ENCODE measurements around the gene PRKCA.

The PRKCA gene

DNA sequence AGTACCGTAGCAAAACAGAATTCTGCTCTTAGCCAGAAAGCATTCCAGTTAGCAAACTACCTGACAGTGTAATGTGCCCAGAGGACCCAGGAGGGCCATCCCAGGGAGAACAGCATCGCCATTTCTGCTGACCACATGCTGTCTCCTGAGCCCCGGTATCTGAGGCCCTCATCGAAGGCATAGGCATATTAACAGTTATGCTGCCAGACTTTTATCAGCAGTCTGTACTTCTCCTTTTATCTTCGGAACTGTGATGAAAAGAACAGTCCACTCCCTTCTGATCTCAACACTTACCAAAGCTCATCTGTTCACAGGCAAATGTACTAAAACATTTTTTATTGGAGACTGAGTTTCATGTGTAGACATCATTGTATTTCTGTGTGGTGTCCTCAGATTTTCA lies 236.4 kb downstream of the PRKCA start:
- peaks cover 43% of the 10 kb centered on the region for H3K4me1 ChIP-seq (ENCODE audit: control insufficient read depth, insufficient read depth, low read length)
- H3K4me3 ChIP-seq (ENCODE audit: low read length), result no peak overlapping the region
- no peak overlapping the region for H3K9ac ChIP-seq (ENCODE audit: low read depth, low read length)
- no peaks in the 10 kb centered on the region for H3K36me3 ChIP-seq (ENCODE audit: insufficient read depth, low read length)
- H3K4me2 ChIP-seq (ENCODE audit: low read length), result no peak overlapping the region
- H3K27me3 ChIP-seq (ENCODE audit: control insufficient read depth, insufficient read depth, low read length), result no peaks in the 10 kb centered on the region
- no peaks in the 10 kb centered on the region for H3K9me3 ChIP-seq (replicated peaks; ENCODE audit: low read length)

DNA sequence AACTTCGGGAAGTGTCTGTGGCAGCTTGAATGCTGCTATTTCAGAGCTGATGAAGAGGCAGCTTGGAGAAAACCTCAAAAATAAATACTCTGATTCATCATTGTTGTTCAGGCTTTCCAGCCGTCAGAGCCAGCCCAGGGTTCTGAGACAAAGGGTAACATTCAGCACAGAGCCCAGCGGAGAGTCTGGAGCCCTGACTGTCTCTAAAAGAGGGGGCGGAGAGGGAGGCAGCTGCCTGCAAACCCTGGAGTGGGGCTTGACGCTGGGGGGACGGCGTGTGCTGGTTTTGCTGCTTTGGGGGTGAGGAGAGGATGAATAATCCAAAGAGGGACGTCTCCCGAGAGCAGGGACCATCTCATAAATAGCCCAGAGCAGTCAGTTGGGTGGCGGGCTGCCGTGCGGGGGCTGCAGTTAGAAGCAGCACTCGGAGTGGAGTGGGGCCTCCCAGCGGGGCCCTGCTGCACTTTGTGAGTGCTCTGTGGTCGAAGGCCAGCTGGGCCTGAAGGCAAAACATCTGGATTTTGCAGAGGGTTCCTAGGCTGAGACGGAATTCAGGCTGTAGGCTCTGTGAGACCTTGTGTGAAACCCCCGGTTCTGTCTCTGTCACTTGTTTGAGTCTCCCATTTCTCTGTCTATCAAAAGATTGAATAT lies 237.8 kb downstream of the PRKCA start:
- H3K4me1 ChIP-seq (ENCODE audit: control insufficient read depth, insufficient read depth, low read length), result peaks cover 51% of the 10 kb centered on the region

GRCh38 chr17:66541461-66542128 lies 239.2 kb downstream of the PRKCA start:
- H3K36me3 ChIP-seq (ENCODE audit: insufficient read depth, low read length), result no peaks in the 10 kb centered on the region

More for the DNA sequence above, 237.8 kb downstream of the PRKCA start:
- Histone ChIP-seq H3K9ac (ENCODE audit: low read depth, low read length) (peak overlapping the region; percentile 54), H3K9me3 (replicated peaks; ENCODE audit: low read length) (no peaks in the 10 kb centered on the region), H3K4me3 (ENCODE audit: low read length) (no peak overlapping the region), H3K27me3 (ENCODE audit: control insufficient read depth, insufficient read depth, low read length) (no peaks in the 10 kb centered on the region), H3K36me3 (ENCODE audit: insufficient read depth, low read length) (no peaks in the 10 kb centered on the region), H3K4me2 (ENCODE audit: low read length) (peak overlapping the region; percentile 69)

DNA sequence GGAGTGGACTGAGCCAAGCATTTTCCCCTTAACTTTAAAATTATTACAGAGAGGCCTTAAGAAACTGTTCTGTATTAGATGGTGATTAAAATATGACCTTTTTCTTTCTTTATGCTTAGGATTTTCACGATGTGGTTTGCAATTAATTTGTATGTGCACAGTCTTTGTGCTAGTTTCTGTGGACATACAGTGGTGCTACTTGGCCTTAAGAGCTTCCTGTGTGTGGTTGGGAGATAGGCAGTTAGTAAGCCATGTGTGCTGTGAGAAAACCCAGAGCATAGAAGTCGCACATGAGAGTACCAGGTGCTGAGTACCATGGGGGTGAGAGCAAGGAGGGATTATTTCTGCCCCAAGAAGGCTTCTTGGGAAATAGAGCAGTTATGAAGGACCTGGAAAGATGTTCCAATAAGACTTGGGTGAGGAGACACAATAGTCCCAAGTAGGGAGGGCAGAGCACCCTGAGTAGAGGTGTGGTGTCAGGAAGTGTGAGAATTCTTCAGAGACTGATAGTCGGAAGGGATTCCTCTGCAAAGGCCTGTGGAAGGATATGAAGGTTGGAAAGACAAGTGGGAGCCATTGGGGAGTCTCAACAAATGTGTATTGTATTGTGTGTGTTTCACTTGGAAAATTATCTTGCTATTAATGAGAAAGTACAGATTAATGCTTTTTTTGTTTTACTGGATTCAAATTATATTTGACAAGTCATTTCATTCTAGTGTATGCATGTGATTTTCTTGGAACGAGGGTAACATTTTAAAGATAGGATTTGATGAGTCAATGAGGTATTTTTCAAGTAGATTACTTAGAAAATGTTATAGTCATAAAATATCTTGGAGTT lies 239.9 kb downstream of the PRKCA start:
- peak overlapping the region; percentile 59 for H3K4me2 ChIP-seq (ENCODE audit: low read length)
- H3K27me3 ChIP-seq (ENCODE audit: control insufficient read depth, insufficient read depth, low read length), result no peaks in the 10 kb centered on the region
- H3K9me3 ChIP-seq (replicated peaks; ENCODE audit: low read length), result no peaks in the 10 kb centered on the region
- H3K4me3 ChIP-seq (ENCODE audit: low read length), result peak overlapping the region; percentile 16
- peaks cover 55% of the 10 kb centered on the region for H3K4me1 ChIP-seq (ENCODE audit: control insufficient read depth, insufficient read depth, low read length)
- peak overlapping the region; percentile 43 for H3K9ac ChIP-seq (ENCODE audit: low read depth, low read length)
- H3K36me3 ChIP-seq (ENCODE audit: insufficient read depth, low read length), result no peaks in the 10 kb centered on the region

More at GRCh38 chr17:66541461-66542128, 239.2 kb downstream of the PRKCA start:
- H3K4me2 ChIP-seq (ENCODE audit: low read length), result no peak overlapping the region
- H3K4me3 ChIP-seq (ENCODE audit: low read length), result no peak overlapping the region
- no peaks in the 10 kb centered on the region for H3K27me3 ChIP-seq (ENCODE audit: control insufficient read depth, insufficient read depth, low read length)
- H3K9ac ChIP-seq (ENCODE audit: low read depth, low read length), result no peak overlapping the region
- no peaks in the 10 kb centered on the region for H3K9me3 ChIP-seq (replicated peaks; ENCODE audit: low read length)
- H3K4me1 ChIP-seq (ENCODE audit: control insufficient read depth, insufficient read depth, low read length), result peaks cover 55% of the 10 kb centered on the region

DNA sequence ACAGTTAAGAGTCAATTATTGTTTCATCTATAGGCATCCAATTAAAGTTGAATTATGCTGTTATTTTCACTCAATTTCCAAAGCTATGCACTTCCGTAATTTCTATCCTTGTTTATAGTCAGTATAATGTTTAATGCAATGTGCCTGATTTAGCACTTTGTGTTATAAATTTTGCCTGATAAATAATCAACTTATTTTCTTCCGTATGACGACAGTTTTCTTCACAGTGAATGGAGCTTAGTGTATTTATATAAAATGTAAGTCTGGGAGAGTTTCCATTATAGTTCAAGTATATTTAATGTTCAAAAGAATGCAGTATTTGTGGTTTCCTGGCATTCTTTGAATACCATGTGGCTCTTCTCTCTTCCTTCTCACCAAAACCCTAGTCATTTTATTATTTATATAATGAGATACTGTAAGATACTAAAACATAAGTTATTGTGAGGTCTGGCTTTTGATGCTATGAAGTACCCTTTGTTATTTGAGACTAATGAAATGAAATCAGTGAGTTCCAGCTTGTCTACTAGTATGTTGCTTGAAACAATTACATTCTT lies 240.6 kb downstream of the PRKCA start:
- Histone ChIP-seq H3K4me1 (ENCODE audit: control insufficient read depth, insufficient read depth, low read length) (peaks cover 60% of the 10 kb centered on the region), H3K4me2 (ENCODE audit: low read length) (peak overlapping the region; percentile 59), H3K9ac (ENCODE audit: low read depth, low read length) (peak overlapping the region; percentile 43)

DNA sequence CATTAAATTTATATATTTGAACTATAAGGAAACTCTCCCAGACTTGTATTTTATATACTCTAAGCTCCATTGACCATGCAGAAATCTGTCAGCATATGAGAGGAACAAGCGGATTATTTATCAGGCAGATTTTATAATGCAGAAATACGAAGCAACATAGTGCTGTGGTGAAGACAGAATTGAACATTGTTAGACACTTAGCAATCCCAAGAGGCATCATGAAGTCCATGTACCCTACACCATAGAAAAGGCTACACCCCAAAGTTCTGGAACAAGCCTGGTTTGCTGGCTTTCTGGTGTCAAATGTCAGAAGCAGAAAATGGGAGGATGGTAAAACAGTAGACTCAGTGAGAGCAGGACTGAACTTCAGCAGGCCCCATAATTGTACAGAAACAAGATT lies 241.1 kb downstream of the PRKCA start:
- H3K4me1 ChIP-seq (ENCODE audit: control insufficient read depth, insufficient read depth, low read length), result peaks cover 65% of the 10 kb centered on the region
- no peaks in the 10 kb centered on the region for H3K36me3 ChIP-seq (ENCODE audit: insufficient read depth, low read length)
- H3K4me3 ChIP-seq (ENCODE audit: low read length), result peak overlapping the region; percentile 45
- no peaks in the 10 kb centered on the region for H3K9me3 ChIP-seq (replicated peaks; ENCODE audit: low read length)
- H3K4me2 ChIP-seq (ENCODE audit: low read length), result peak overlapping the region; percentile 55
- no peaks in the 10 kb centered on the region for H3K27me3 ChIP-seq (ENCODE audit: control insufficient read depth, insufficient read depth, low read length)
- peak overlapping the region; percentile 43 for H3K9ac ChIP-seq (ENCODE audit: low read depth, low read length)

More for the DNA sequence above, 240.6 kb downstream of the PRKCA start:
- H3K27me3 ChIP-seq (ENCODE audit: control insufficient read depth, insufficient read depth, low read length), result no peaks in the 10 kb centered on the region
- H3K4me3 ChIP-seq (ENCODE audit: low read length), result peak overlapping the region; percentile 45
- no peaks in the 10 kb centered on the region for H3K9me3 ChIP-seq (replicated peaks; ENCODE audit: low read length)
- H3K36me3 ChIP-seq (ENCODE audit: insufficient read depth, low read length), result no peaks in the 10 kb centered on the region

DNA sequence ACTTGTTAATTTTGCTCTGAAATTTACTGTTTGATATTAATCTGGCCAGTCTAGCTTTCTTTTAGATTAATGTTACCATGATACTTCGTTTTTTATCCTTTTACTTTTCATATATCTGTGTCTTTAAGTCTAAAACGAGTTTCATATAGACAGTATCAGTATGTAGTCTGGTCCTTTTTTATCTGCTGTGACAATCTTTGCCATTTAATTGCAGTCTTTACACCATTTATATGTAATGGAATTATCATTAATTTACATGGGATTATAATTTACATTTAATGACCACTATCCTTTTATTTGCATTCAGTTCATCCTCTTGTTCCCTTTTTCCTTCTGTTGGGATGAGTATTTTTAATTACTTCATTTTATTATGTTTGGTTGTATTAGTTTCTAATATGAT lies 243.5 kb downstream of the PRKCA start:
- Histone ChIP-seq H3K27me3 (ENCODE audit: control insufficient read depth, insufficient read depth, low read length) (no peaks in the 10 kb centered on the region), H3K9me3 (replicated peaks; ENCODE audit: low read length) (no peaks in the 10 kb centered on the region), H3K4me3 (ENCODE audit: low read length) (no peak overlapping the region), H3K36me3 (ENCODE audit: insufficient read depth, low read length) (no peaks in the 10 kb centered on the region), H3K4me1 (ENCODE audit: control insufficient read depth, insufficient read depth, low read length) (peaks cover 74% of the 10 kb centered on the region), H3K4me2 (ENCODE audit: low read length) (no peak overlapping the region), H3K9ac (ENCODE audit: low read depth, low read length) (no peak overlapping the region)

DNA sequence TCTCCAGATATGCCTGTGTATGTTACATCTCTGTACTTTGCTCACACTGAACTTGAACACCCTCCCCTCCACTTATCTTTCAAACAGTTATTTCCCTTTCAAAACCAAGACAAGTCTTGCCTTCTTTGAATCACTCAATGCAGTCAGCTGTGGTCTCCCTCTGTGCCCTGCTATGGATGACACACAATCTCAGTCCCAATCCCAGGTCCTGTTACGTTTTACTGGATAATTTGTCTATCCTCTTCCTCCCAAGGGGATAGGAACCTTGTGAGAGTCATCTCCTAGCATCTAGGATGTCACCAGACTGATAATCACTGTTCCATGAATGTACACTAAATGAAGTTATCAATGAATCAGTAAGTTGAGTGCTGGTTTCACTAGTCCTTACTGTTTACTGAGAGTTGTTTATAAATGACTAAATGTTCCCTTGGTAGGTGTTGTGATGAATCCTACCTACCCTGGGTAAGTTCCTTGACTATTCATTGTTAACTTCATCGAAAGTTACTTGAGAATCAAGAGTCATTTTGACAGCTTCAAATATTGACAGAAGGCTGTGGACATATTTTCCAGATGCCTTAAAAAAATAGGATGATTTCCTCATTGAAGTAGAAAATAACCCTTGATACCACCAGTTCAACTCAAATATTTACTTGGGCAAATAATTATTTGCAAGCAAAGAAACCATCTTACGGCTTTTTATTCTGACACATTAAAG lies 244.9 kb downstream of the PRKCA start:
- H3K9ac ChIP-seq (ENCODE audit: low read depth, low read length), result no peak overlapping the region
- no peak overlapping the region for H3K4me3 ChIP-seq (ENCODE audit: low read length)
- H3K4me1 ChIP-seq (ENCODE audit: control insufficient read depth, insufficient read depth, low read length), result peaks cover 67% of the 10 kb centered on the region
- H3K36me3 ChIP-seq (ENCODE audit: insufficient read depth, low read length), result no peaks in the 10 kb centered on the region
- H3K9me3 ChIP-seq (replicated peaks; ENCODE audit: low read length), result no peaks in the 10 kb centered on the region
- H3K27me3 ChIP-seq (ENCODE audit: control insufficient read depth, insufficient read depth, low read length), result no peaks in the 10 kb centered on the region
- no peak overlapping the region for H3K4me2 ChIP-seq (ENCODE audit: low read length)

- Histone ChIP-seq H3K9ac (ENCODE audit: low read depth, low read length) (no peak overlapping the region), H3K4me1 (ENCODE audit: control insufficient read depth, insufficient read depth, low read length) (peaks cover 58% of the 10 kb centered on the region), H3K4me3 (ENCODE audit: low read length) (no peak overlapping the region), H3K36me3 (ENCODE audit: insufficient read depth, low read length) (no peaks in the 10 kb centered on the region), H3K9me3 (replicated peaks; ENCODE audit: low read length) (no peaks in the 10 kb centered on the region), H3K4me2 (ENCODE audit: low read length) (no peak overlapping the region), H3K27me3 (ENCODE audit: control insufficient read depth, insufficient read depth, low read length) (no peaks in the 10 kb centered on the region)
Observed at GRCh38 chr17:66548158-66548557, 245.7 kb downstream of the PRKCA start.

DNA sequence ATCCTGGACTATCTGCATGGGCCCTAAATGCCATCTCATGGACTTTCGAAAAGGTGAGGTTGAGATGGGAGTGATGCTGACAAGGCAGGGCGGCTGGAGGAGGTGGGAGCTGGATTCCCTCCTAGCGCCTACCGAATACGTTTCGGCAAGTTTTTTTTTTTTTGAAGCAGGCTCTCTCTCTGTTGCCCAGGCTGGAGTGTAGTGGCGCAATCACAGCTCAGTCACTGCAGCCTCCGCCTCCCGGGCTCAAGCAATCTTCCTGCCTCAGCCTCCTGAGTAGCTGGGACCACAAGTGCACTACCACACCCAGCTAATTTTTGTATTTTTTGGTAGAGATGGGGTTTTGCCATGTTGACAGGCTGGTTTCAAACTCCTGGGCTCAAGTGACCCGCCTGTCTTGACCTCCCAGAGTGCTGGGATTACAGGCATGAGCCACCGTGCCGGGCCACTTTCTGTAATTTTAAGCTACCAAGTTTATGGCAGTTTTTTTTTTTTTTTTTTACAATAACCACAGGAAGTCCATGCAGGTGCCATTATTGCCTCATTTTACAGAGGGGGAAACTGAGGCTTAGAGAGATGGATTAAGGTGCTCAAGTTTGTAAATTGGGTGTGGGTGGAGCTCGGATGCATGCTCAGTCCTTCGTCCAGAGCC lies 246.4 kb downstream of the PRKCA start:
- no peaks in the 10 kb centered on the region for H3K9me3 ChIP-seq (replicated peaks; ENCODE audit: low read length)
- H3K4me2 ChIP-seq (ENCODE audit: low read length), result peak overlapping the region; percentile 69
- H3K4me1 ChIP-seq (ENCODE audit: control insufficient read depth, insufficient read depth, low read length), result peaks cover 52% of the 10 kb centered on the region
- no peak overlapping the region for H3K4me3 ChIP-seq (ENCODE audit: low read length)
- H3K9ac ChIP-seq (ENCODE audit: low read depth, low read length), result peak overlapping the region; percentile 52
- no peaks in the 10 kb centered on the region for H3K36me3 ChIP-seq (ENCODE audit: insufficient read depth, low read length)
- no peaks in the 10 kb centered on the region for H3K27me3 ChIP-seq (ENCODE audit: control insufficient read depth, insufficient read depth, low read length)
